SU-DHL-6 (cell line): ENCODE measurements around the gene MAML3.

Experiments used
- H2AFZ ChIP-seq: fragments of 200-600 bp; sonication (generic); 2 replicates; pipeline ENCODE4 v1.6.1; 2014; ENCODE audit warnings: low read depth, mild to moderate bottlenecking, moderate library complexity, mixed read lengths, antibody characterized with exemption, low read length; ENCODE audit not compliant: severe bottlenecking
- H3F3A ChIP-seq: fragments of 200-600 bp; shearing (Covaris generic); 2 replicates; pipeline ENCODE4 v1.6.0; 2016; ENCODE audit warnings: antibody characterized with exemption, mild to moderate bottlenecking; ENCODE audit not compliant: insufficient read depth
- H3K27ac ChIP-seq: fragments of 200-600 bp; sonication (generic); 2 replicates; pipeline ENCODE4 v1.5.1; 2016; ENCODE audit warnings: low read depth, mild to moderate bottlenecking, low read length, moderate library complexity, mixed read lengths
- H3K27me3 ChIP-seq: fragments of 200-600 bp; sonication (generic), shearing (Covaris generic); 2 replicates; pipeline ENCODE4 v1.6.0; 2014; ENCODE audit warnings: mild to moderate bottlenecking, low read length
- H3K36me3 ChIP-seq: fragments of 200-600 bp; sonication (generic); 2 replicates; pipeline ENCODE4 v1.6.1; 2014; ENCODE audit warnings: mild to moderate bottlenecking, low read length, mixed read lengths
- H3K4me2 ChIP-seq: fragments of 300-600, 200-600 bp; shearing (Covaris generic), sonication (generic); 2 replicates; pipeline ENCODE4 v1.6.0; 2014; ENCODE audit warnings: low read length, low read depth, mild to moderate bottlenecking; ENCODE audit not compliant: poor library complexity, severe bottlenecking
- H3K4me3 ChIP-seq: fragments of 200-600 bp; sonication (generic); 2 replicates; pipeline ENCODE4 v1.5.1; 2014; ENCODE audit warnings: antibody characterized with exemption, low read length, mild to moderate bottlenecking, mixed read lengths; ENCODE audit not compliant: insufficient read depth, poor library complexity, severe bottlenecking
- H3K79me2 ChIP-seq: fragments of 200-600 bp; sonication (generic); 2 replicates; pipeline ENCODE4 v1.6.1; 2014; ENCODE audit warnings: mild to moderate bottlenecking, low read length, moderate library complexity; ENCODE audit not compliant: insufficient read depth
- H3K9ac ChIP-seq: fragments of 200-600 bp; sonication (generic); 2 replicates; pipeline ENCODE4 v1.7.0; 2014; ENCODE audit warnings: mild to moderate bottlenecking, low read length
- H3K9me2 ChIP-seq: fragments of 200-600 bp; sonication (generic); replicated peaks from 2 replicates; pipeline ENCODE4 v1.6.1; 2014; ENCODE audit warnings: low read length; ENCODE audit not compliant: insufficient read depth
- H3K9me3 ChIP-seq: fragments of 200-600 bp; sonication (generic); 2 replicates; pipeline ENCODE4 v1.6.1; 2014; ENCODE audit warnings: low read length, mixed read lengths; ENCODE audit not compliant: insufficient read depth
- H4K20me1 ChIP-seq: fragments of 200-600 bp; sonication (generic); 2 replicates; pipeline ENCODE4 v1.6.1; 2014; ENCODE audit warnings: low read depth, mild to moderate bottlenecking, antibody characterized with exemption, low read length, moderate library complexity, mixed read lengths
- CTCF ChIP-seq: fragments of 200-600 bp; sonication (generic); IDR thresholded peaks from one replicate; pipeline ENCODE4 v1.5.1; 2017; ENCODE audit warnings: antibody characterized with exemption, mild to moderate bottlenecking, low read length, moderate library complexity; ENCODE audit not compliant: insufficient read depth, poor library complexity, severe bottlenecking
- EZH2phosphoT487 ChIP-seq: fragments of 200-600 bp; sonication (generic), shearing (Covaris generic); conservative IDR thresholded peaks from 2 replicates; pipeline ENCODE4 v1.6.1; 2018; ENCODE audit warnings: mild to moderate bottlenecking, antibody characterized with exemption, low read length, moderate library complexity, mixed read lengths

Gene MAML3

GRCh38 chr4:139763672-139764071 is 390.3 kb downstream of the MAML3 start:
- TF ChIP-seq EZH2phosphoT487 = no peak
- TF ChIP-seq CTCF = no peak
- H3K27ac ChIP-seq = no peak overlapping the region
- H3K9ac ChIP-seq = no peak overlapping the region

GRCh38 chr4:139763205-139763604 is 390.8 kb downstream of the MAML3 start:
- Histone ChIP-seq H2AFZ (no peak overlapping the region), H3K9ac (no peak overlapping the region), H3K36me3 (no peaks in the 10 kb centered on the region), H3K27ac (no peak overlapping the region), H3K9me2 (no peaks in the 10 kb centered on the region), H3K27me3 (no peaks in the 10 kb centered on the region), H3F3A (no peaks in the 10 kb centered on the region), H3K9me3 (no peaks in the 10 kb centered on the region), H4K20me1 (no peaks in the 10 kb centered on the region), H3K4me3 (no peak overlapping the region), H3K4me2 (no peak overlapping the region), H3K79me2 (no peaks in the 10 kb centered on the region)
- no peak for TF ChIP-seq EZH2phosphoT487
- no peak for TF ChIP-seq CTCF

More at GRCh38 chr4:139763672-139764071, 390.3 kb downstream of the MAML3 start:
- Histone ChIP-seq H3K4me2 (no peak overlapping the region), H4K20me1 (no peaks in the 10 kb centered on the region), H3F3A (no peaks in the 10 kb centered on the region), H3K9me3 (no peaks in the 10 kb centered on the region), H3K79me2 (no peaks in the 10 kb centered on the region), H3K9me2 (no peaks in the 10 kb centered on the region), H3K27me3 (no peaks in the 10 kb centered on the region), H2AFZ (no peak overlapping the region), H3K36me3 (no peaks in the 10 kb centered on the region), H3K4me3 (no peak overlapping the region)

- Histone ChIP-seq H3K79me2 (no peaks in the 10 kb centered on the region), H3K4me3 (no peak overlapping the region), H2AFZ (no peak overlapping the region), H3K9ac (no peak overlapping the region), H3K9me2 (no peaks in the 10 kb centered on the region), H3K27ac (no peak overlapping the region), H3K36me3 (no peaks in the 10 kb centered on the region), H4K20me1 (no peaks in the 10 kb centered on the region), H3F3A (no peaks in the 10 kb centered on the region), H3K4me2 (no peak overlapping the region), H3K9me3 (no peaks in the 10 kb centered on the region), H3K27me3 (no peaks in the 10 kb centered on the region)
- TF ChIP-seq CTCF (no peak), EZH2phosphoT487 (no peak)
These were observed 391.3 kb downstream of the MAML3 start for GRCh38 chr4:139762720-139763119.
